ENCODE data around the gene S100A6.
A peak's percentile ranks its signal among the peaks of the same experiment; 100 is the strongest.

The S100A6 gene

GRCh38 chr1:153568367-153569099 is 32.7 kb upstream of the S100A6 start:
- peak; percentile 90 to 91 for DNase-seq (ENCODE audit: low read depth in 2 of 2)
- no peak overlapping the region for H3K4me3 ChIP-seq (replicated peaks in 1 of 2; ENCODE audit: low read depth in 2 of 2, low read length in 2 of 2)
- peak; percentile 97 for TF ChIP-seq CTCF (IDR thresholded peaks at IDR 0.05; ENCODE audit: low read depth, low read length)

GRCh38 chr1:153567621-153568366 is 32.0 kb upstream of the S100A6 start:
- peak in 1 of 2 donors; percentile 61 for DNase-seq (ENCODE audit: low read depth in 2 of 2)
- no peak overlapping the region for H3K4me3 ChIP-seq (replicated peaks in 1 of 2; ENCODE audit: low read depth in 2 of 2, low read length in 2 of 2)
- TF ChIP-seq CTCF (IDR thresholded peaks at IDR 0.05; ENCODE audit: low read depth, low read length) = no peak

- H3K4me3 ChIP-seq (replicated peaks in 1 of 2; ENCODE audit: low read depth in 2 of 2, low read length in 2 of 2) = peak overlapping the region in 1 of 2 donors; percentile 14
- no peak for TF ChIP-seq CTCF (IDR thresholded peaks at IDR 0.05; ENCODE audit: low read depth, low read length)
- DNase-seq (ENCODE audit: low read depth in 2 of 2) = peak; percentile 99
Measured at GRCh38 chr1:153566414-153567371, 30.9 kb upstream of the S100A6 start.

- TF ChIP-seq CTCF (IDR thresholded peaks at IDR 0.05; ENCODE audit: low read depth, low read length) = no peak
- peak; percentile 86 to 97 for DNase-seq (ENCODE audit: low read depth in 2 of 2)
- peak within 1 kb of the TSS in 1 of 2 donors; percentile 14 for H3K4me3 ChIP-seq (replicated peaks in 1 of 2; ENCODE audit: low read depth in 2 of 2, low read length in 2 of 2)
Measured at GRCh38 chr1:153565529-153566374, 30.0 kb upstream of the S100A6 start, which contains the start of gene S100A2. TSS of gene S100A2 (minus strand) at chr1:153565844. CDS start at chr1:153563877, 1,967 bp downstream.

GRCh38 chr1:153563991-153564390 is 28.2 kb upstream of the S100A6 start:
- H3K4me3 ChIP-seq (replicated peaks in 1 of 2; ENCODE audit: low read depth in 2 of 2, low read length in 2 of 2) = no peak overlapping the region
- no peak for DNase-seq (ENCODE audit: low read depth in 2 of 2)
- TF ChIP-seq CTCF (IDR thresholded peaks at IDR 0.05; ENCODE audit: low read depth, low read length) = no peak

Measured in cardiac fibroblast (primary cell).